Cardiac atrium fibroblast (primary cell): Measurements from ENCODE around the gene HOXC11. TPM values are rescaled to one million over a fixed set of nuclear protein-coding genes. Genes with fewer than 3 reads are reported as not detected.

Experiments used
- total RNA-seq: library from RNA; depleted of rRNA; stranded (reverse); fragments of >200 nt; gene quantifications from 2 replicates; pipeline ENCODE4 v1.2.3, GENCODE V29; 2015

Gene HOXC11
- not detected in 2 replicates for total RNA-seq

GRCh38 chr12:53972722-53973235 lies at the start of gene HOXC11:
TSS of gene HOXC11 (plus strand) at chr12:53973126. CDS start at chr12:53973242, 116 bp downstream.

DNA sequence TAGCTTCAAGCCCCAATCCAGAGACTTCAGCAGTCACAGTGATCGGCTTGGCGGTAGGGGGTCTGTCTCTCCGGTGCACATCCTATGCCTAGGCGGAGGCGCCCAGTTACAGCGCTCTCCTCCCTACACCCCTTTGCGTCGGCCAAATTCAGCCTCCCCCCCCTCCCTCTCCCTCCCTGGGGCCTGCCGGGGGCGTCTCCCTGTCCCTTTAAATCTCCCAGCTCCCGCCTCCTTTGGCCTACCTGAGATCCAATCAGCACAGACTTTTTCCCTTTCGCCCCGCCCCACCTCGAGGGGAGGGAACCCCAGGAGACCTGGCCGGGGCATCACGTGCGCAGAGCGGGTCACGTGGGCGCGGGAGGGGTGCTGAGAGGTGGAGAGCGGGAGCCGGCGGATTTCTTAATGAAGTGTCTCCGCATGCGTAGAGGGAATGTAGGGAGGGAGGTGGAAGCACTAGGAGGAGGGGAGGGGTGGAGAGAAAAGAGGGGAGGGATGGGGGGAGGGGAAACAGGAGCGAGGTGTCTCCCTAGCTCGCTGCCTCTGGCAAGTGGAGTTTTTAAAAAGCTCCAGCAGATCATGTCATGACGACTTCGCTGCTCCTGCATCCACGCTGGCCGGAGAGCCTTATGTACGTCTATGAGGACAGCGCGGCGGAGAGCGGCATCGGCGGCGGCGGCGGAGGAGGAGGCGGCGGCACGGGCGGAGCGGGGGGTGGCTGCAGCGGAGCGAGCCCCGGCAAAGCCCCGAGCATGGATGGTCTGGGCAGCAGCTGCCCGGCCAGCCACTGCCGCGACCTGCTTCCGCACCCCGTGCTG lies 34.4 kb upstream of the HOXC11 start, which contains the start of gene HOXC13:
Gene HOXC13 (plus strand): TSS at position 506 of the 815 bp plus-strand sequence. CDS start 76 bp downstream, at position 582.

GRCh38 chr12:53954694-53955035 lies 18.3 kb upstream of the HOXC11 start, which contains the start of gene HOXC12:
TSS of gene HOXC12 (plus strand) at chr12:53954903. CDS start at chr12:53954930, 27 bp downstream.

DNA sequence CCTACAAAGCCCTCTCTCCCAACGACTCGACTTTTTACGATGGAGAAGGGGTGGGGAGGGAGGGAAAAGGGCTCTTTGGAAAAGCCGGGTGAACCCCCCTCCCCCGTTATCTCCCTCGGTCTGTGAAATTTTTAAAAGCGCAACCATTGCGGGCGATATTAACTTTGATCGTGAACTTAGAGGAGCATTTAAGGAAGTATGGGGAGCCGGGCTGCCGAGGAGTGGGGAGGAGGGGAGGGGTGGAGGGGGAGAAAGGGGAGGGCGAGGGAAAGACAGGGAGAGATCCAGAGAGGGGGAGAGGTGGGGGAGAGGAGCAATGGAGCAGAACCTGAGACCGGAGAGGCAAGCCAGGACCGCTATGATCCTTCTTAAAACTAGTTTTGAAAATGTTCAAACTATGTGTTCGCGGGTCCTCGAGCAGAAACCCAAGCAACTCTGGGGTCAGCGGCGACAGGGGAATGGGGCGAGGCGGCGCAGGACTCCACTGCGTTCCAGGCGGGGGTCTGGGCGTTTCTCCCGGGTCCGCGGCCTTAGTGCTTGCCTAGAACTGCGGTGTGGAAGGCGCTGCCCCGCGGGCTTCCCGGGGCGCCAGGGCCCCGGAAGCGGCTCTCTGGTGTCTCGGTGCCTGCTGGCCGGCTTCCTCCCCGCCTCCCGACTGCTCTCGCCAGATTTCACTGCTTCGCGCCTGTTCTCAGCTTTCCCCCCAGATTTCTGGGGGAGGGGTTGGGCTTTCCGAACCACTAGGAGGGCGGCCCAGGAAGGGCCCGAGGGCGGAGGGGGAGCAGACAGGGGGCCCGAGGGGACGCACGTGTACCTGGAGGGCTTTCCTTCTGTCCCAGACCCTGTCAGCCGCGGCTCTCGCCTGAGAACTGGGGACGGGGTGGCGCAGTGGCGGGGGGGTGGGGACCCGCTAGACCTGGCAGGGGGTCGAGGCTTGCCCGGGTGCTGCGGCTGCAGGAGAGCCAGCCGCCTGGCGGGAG lies 1.4 kb downstream of the HOXC11 start, which contains the start of gene HOTAIR:
Gene HOTAIR (minus strand): TSS at position 871 of the 980 bp plus-strand sequence.

DNA sequence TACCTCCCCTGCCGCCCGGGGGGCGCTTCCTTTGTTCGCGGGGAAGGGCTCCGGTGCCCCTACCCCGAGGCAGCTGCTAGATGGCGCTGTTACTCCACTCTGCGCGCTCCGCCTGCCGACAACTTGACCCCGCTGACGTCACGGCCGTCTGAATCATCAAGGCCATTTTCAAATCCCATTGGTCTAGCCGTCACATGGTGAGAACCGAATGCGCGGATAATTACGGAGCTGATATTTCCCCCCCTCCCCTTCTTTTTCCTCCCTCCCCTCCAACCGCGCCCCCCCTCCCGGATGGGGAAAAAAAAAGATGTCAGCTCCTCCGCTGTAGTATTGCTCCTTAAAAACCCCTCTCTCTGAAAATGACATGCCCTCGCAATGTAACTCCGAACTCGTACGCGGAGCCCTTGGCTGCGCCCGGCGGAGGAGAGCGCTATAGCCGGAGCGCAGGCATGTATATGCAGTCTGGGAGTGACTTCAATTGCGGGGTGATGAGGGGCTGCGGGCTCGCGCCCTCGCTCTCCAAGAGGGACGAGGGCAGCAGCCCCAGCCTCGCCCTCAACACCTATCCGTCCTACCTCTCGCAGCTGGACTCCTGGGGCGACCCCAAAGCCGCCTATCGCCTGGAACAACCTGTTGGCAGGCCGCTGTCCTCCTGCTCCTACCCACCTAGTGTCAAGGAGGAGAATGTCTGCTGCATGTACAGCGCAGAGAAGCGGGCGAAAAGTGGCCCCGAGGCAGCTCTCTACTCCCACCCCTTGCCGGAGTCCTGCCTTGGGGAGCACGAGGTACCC lies 12.2 kb downstream of the HOXC11 start, which contains the start of gene HOXC10:
Gene HOXC10 (plus strand): TSS at position 246 of the 791 bp plus-strand sequence. CDS start 114 bp downstream, at position 360.

DNA sequence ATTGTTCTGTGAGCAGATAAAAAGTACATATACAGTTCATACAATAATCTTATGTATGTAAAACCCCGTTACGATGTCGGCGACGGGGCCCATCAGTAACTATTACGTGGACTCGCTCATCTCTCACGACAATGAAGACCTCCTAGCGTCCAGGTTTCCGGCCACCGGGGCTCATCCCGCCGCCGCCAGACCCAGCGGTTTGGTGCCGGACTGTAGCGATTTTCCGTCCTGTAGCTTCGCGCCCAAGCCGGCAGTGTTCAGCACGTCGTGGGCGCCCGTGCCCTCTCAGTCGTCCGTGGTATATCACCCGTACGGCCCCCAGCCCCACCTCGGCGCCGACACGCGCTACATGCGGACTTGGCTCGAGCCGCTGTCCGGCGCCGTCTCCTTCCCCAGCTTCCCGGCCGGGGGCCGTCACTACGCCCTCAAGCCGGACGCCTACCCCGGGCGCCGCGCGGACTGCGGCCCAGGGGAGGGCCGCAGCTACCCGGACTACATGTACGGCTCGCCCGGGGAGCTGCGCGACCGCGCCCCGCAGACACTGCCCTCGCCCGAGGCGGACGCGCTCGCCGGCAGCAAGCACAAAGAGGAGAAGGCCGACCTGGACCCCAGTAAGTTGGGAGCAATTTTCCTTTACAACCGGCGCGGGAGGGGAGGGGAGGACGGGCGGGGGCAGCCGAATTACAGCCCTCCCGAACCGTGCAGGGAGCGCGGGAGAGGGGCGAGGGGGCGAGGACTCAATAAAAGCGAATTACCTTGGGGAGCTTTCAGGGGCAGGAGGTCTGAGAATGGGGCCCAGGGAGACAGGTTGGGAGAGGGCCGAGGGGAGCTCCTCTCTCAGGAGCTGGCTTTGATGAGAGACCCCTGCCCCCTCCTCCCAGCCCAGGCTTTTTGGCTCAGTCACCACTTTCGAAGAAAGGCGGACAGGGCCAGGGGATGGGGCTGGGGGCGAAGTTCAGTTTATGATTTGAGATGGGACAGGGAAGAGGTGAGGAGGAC lies 27.5 kb downstream of the HOXC11 start, which contains the start of gene HOXC9:
Gene HOXC9 (plus strand): TSS at position 46 of the 999 bp plus-strand sequence. CDS start 28 bp downstream, at position 74.

Other genes starting within 250 kb of the HOXC11 start
- gene CALCOCO1, start 245.7 kb upstream of the HOXC11 start, total RNA-seq: 79.5 and 83.9 TPM in 2 replicates
- not detected in 2 replicates for gene CISTR, start 221.1 kb upstream of the HOXC11 start, total RNA-seq
- gene HOXC13, start 34.3 kb upstream of the HOXC11 start, total RNA-seq: not detected in 2 replicates
- not detected in 2 replicates for gene HOXC12, start 18.2 kb upstream of the HOXC11 start, total RNA-seq
- not detected in 2 replicates for gene HOTAIR, start 1.8 kb downstream of the HOXC11 start, total RNA-seq
- not detected in 2 replicates for gene HOXC10, start 12.0 kb downstream of the HOXC11 start, total RNA-seq
- gene HOXC9, start 27.0 kb downstream of the HOXC11 start, total RNA-seq: not detected in 2 replicates
- gene HOXC8, start 35.9 kb downstream of the HOXC11 start, total RNA-seq: not detected in 2 replicates
- gene HOXC6, start 55.3 kb downstream of the HOXC11 start, total RNA-seq: not detected in 2 replicates
- not detected in 2 replicates for gene HOXC5, start 59.9 kb downstream of the HOXC11 start, total RNA-seq
- not detected in 2 replicates for gene HOXC4, start 80.7 kb downstream of the HOXC11 start, total RNA-seq
- 33.4 and 57.5 TPM in 2 replicates for gene SMUG1, start 215.9 kb downstream of the HOXC11 start, total RNA-seq